ENCODE results near the gene PPFIA3. TPM values are rescaled to one million over a fixed set of nuclear protein-coding genes. Genes with fewer than 3 reads are reported as not detected.
"Not testable (repeated sequence)": the region's sequence is repeated elsewhere in the genome, so short reads cannot be mapped to it uniquely, and the experiment has no call there.

PPFIA3 gene
- total RNA-seq, 1 donor from 2014 or later = 12.9 TPM

GRCh38 chr19:49125025-49125731 is 5.8 kb downstream of the PPFIA3 start:
- DNase-seq = no peak

- DNase-seq = no peak
Measured at GRCh38 chr19:49126575-49126974, 7.2 kb downstream of the PPFIA3 start.

- not testable (repeated sequence) for DNase-seq
Measured at GRCh38 chr19:49127225-49127624, 7.9 kb downstream of the PPFIA3 start.

GRCh38 chr19:49127674-49128544 is 8.6 kb downstream of the PPFIA3 start:
- peak; percentile 98 for DNase-seq

GRCh38 chr19:49128545-49129237 is 9.3 kb downstream of the PPFIA3 start:
- no peak for DNase-seq

- DNase-seq = no peak
Measured at GRCh38 chr19:49129238-49129583, 9.9 kb downstream of the PPFIA3 start.

- no peak for DNase-seq
Measured at GRCh38 chr19:49130325-49130724, 11.0 kb downstream of the PPFIA3 start.

- DNase-seq = no peak
Measured at GRCh38 chr19:49132974-49133609, 13.7 kb downstream of the PPFIA3 start.

- peak; percentile 43 for DNase-seq
Measured at GRCh38 chr19:49133621-49134454, 14.5 kb downstream of the PPFIA3 start.

GRCh38 chr19:49135686-49136085 is 16.3 kb downstream of the PPFIA3 start:
- no peak for DNase-seq

GRCh38 chr19:49136771-49137171 is 17.4 kb downstream of the PPFIA3 start:
- DNase-seq = no peak

- no peak for DNase-seq
Measured at GRCh38 chr19:49140951-49141350, 21.6 kb downstream of the PPFIA3 start.

GRCh38 chr19:49141352-49141751 is 22.0 kb downstream of the PPFIA3 start:
- DNase-seq = no peak

GRCh38 chr19:49142866-49143335 is 23.6 kb downstream of the PPFIA3 start:
- DNase-seq = peak; percentile 94

- peak; percentile 80 for DNase-seq
Measured at GRCh38 chr19:49145573-49146407, 26.4 kb downstream of the PPFIA3 start.

GRCh38 chr19:49146408-49146770 is 27.0 kb downstream of the PPFIA3 start:
- not testable (repeated sequence) for DNase-seq

GRCh38 chr19:49148044-49148682 is 28.8 kb downstream of the PPFIA3 start:
- peak; percentile 89 for DNase-seq

GRCh38 chr19:49148784-49149651 is 29.7 kb downstream of the PPFIA3 start:
- peak; percentile 94 for DNase-seq

GRCh38 chr19:49149652-49150105 is 30.3 kb downstream of the PPFIA3 start:
- peak; percentile 88 for DNase-seq
